ENCODE data around the gene SHB. TPM values are rescaled to one million over a fixed set of nuclear protein-coding genes. Genes with fewer than 3 reads are reported as not detected.

The SHB gene
- total RNA-seq, 1 experiment from 2014 or later = 56.4 TPM

GRCh38 chr9:37956423-37956820, 112.6 kb downstream of the SHB start:
- ATAC-seq = no peak
- H3K4me2 ChIP-seq (ENCODE audit: low read length) = no peak overlapping the region
- peak overlapping the region; percentile 100 for H3K27ac ChIP-seq (ENCODE audit: low read length)
- H3K9me2 ChIP-seq (replicated peaks; ENCODE audit: low read length) = no peaks in the 10 kb centered on the region
- peaks cover 41% of the 10 kb centered on the region for H3K4me1 ChIP-seq (ENCODE audit: insufficient read depth, low read length)
- intact Hi-C loops (cut with micrococcal nuclease) = no loop called here
- H3K9ac ChIP-seq (ENCODE audit: low read length) = 0 out of 2 replicates have a peak overlapping the region, but pooled peaks have one; percentile 19
- no peak for DNase-seq
- ChIA-PET POLR2A (ENCODE audit: unreplicated experiment) (no interaction called here), CTCF (no interaction called here)
- no TSS peak for BruUV-seq (replicated peaks)
- H3K27me3 ChIP-seq (ENCODE audit: low read length) = no peaks in the 10 kb centered on the region
- H3F3A ChIP-seq (ENCODE audit: low read length, unreplicated experiment) = peaks cover 6% of the 10 kb centered on the region
- H4K20me1 ChIP-seq (ENCODE audit: low read length) = no peaks in the 10 kb centered on the region
- no peak overlapping the region for H2AFZ ChIP-seq (ENCODE audit: low read length)
- H3K4me3 ChIP-seq (ENCODE audit: low read length) = no peak overlapping the region
- no peaks in the 10 kb centered on the region for H3K9me3 ChIP-seq (ENCODE audit: low read length)
- H3K36me3 ChIP-seq (ENCODE audit: low read depth, low read length) = peaks cover 32% of the 10 kb centered on the region
- H3K79me2 ChIP-seq (ENCODE audit: low read length) = peaks cover 73% of the 10 kb centered on the region
- no peak for TF ChIP-seq EZH2phosphoT487 (IDR thresholded peaks at IDR 0.05; ENCODE audit: borderline replicate concordance, low read length)
- TF ChIP-seq EZH2 (IDR thresholded peaks at IDR 0.05; ENCODE audit: low read length, unreplicated experiment) = no peak
- TF ChIP-seq CTCF (conservative IDR thresholded peaks at IDR 0.05; ENCODE audit: low read depth, low read length) = no peak

GRCh38 chr9:37955781-37956422, 113.1 kb downstream of the SHB start:
- Histone ChIP-seq H4K20me1 (ENCODE audit: low read length) (no peaks in the 10 kb centered on the region), H3F3A (ENCODE audit: low read length, unreplicated experiment) (peaks cover 6% of the 10 kb centered on the region), H3K4me2 (ENCODE audit: low read length) (no peak overlapping the region), H3K27ac (ENCODE audit: low read length) (peak overlapping the region; percentile 100), H3K9ac (ENCODE audit: low read length) (peak overlapping the region; percentile 19; the same call in 1 of the 2 replicates), H3K4me1 (ENCODE audit: insufficient read depth, low read length) (peaks cover 41% of the 10 kb centered on the region), H3K79me2 (ENCODE audit: low read length) (peaks cover 73% of the 10 kb centered on the region), H3K27me3 (ENCODE audit: low read length) (no peaks in the 10 kb centered on the region), H2AFZ (ENCODE audit: low read length) (no peak overlapping the region), H3K9me2 (replicated peaks; ENCODE audit: low read length) (no peaks in the 10 kb centered on the region), H3K36me3 (ENCODE audit: low read depth, low read length) (peaks cover 37% of the 10 kb centered on the region), H3K4me3 (ENCODE audit: low read length) (no peak overlapping the region), H3K9me3 (ENCODE audit: low read length) (no peaks in the 10 kb centered on the region)
- ChIA-PET CTCF (no interaction called here), POLR2A (ENCODE audit: unreplicated experiment) (no interaction called here)
- no peak for ATAC-seq
- no peak for TF ChIP-seq CTCF (conservative IDR thresholded peaks at IDR 0.05; ENCODE audit: low read depth, low read length)
- no peak for TF ChIP-seq EZH2phosphoT487 (IDR thresholded peaks at IDR 0.05; ENCODE audit: borderline replicate concordance, low read length)
- no peak for TF ChIP-seq EZH2 (IDR thresholded peaks at IDR 0.05; ENCODE audit: low read length, unreplicated experiment)
- no TSS peak for BruUV-seq (replicated peaks)
- DNase-seq = no peak
- intact Hi-C loops (cut with micrococcal nuclease) = no loop called here

- CTCF ChIA-PET = no interaction called here
- POLR2A ChIA-PET (ENCODE audit: unreplicated experiment) = no interaction called here
- H3K27me3 ChIP-seq (ENCODE audit: low read length) = no peaks in the 10 kb centered on the region
- H3K9ac ChIP-seq (ENCODE audit: low read length) = peak overlapping the region; percentile 84
- peaks cover 67% of the 10 kb centered on the region for H3K79me2 ChIP-seq (ENCODE audit: low read length)
- ATAC-seq (no peak), DNase-seq (no peak)
- no peak overlapping the region for H2AFZ ChIP-seq (ENCODE audit: low read length)
- BruUV-seq (replicated peaks) = no TSS peak
- H3K4me3 ChIP-seq (ENCODE audit: low read length) = no peak overlapping the region
- TF ChIP-seq EZH2 (IDR thresholded peaks at IDR 0.05; ENCODE audit: low read length, unreplicated experiment) (no peak), CTCF (conservative IDR thresholded peaks at IDR 0.05; ENCODE audit: low read depth, low read length) (no peak), EZH2phosphoT487 (IDR thresholded peaks at IDR 0.05; ENCODE audit: borderline replicate concordance, low read length) (no peak)
- peak overlapping the region; percentile 45 for H3K4me2 ChIP-seq (ENCODE audit: low read length)
- H4K20me1 ChIP-seq (ENCODE audit: low read length) = no peaks in the 10 kb centered on the region
- no peaks in the 10 kb centered on the region for H3K9me3 ChIP-seq (ENCODE audit: low read length)
- intact Hi-C loops (cut with micrococcal nuclease) = loop anchor here (1.0 to 5.0 kb wide), 2 partner anchors 93 to 113 kb away; partner anchors contain the start of gene SHB
- peaks cover 41% of the 10 kb centered on the region for H3K4me1 ChIP-seq (ENCODE audit: insufficient read depth, low read length)
- H3F3A ChIP-seq (ENCODE audit: low read length, unreplicated experiment) = peaks cover 6% of the 10 kb centered on the region
- peaks cover 40% of the 10 kb centered on the region for H3K36me3 ChIP-seq (ENCODE audit: low read depth, low read length)
- H3K27ac ChIP-seq (ENCODE audit: low read length) = peak overlapping the region; percentile 100
- no peaks in the 10 kb centered on the region for H3K9me2 ChIP-seq (replicated peaks; ENCODE audit: low read length)
These were observed 114.4 kb downstream of the SHB start for GRCh38 chr9:37954581-37954981.
